NCI-H2227 (cell line): ENCODE results near the gene EXOC4.

ENCODE experiments used
- DNase-seq: peaks from one replicate; lab custom pipeline; 2025; ENCODE audit not compliant: unreplicated experiment; lab: John Stamatoyannopoulos, UW

The EXOC4 gene

GRCh38 chr7:133741078-133741477 lies 488.2 kb downstream of the EXOC4 start:
- DNase-seq, result no peak

DNA sequence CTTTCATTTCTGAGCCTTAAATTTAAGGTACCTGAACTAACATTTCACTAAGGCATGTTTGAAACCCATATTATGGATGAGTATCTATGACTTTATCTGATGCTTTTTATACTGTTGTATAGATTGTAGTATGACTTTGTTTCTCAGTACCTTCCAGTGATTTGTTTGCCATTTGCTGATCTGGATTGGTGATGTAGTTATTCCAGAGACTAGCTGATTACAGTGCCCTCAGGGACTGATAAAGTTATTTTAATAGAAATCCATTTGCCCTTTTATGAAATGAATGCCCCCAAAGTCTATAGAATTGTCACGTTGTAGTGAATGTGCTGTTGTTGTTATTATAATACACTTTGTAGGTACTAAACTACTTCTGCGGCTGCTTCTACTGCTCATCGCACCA lies 488.8 kb downstream of the EXOC4 start:
- DNase-seq, result no peak

DNA sequence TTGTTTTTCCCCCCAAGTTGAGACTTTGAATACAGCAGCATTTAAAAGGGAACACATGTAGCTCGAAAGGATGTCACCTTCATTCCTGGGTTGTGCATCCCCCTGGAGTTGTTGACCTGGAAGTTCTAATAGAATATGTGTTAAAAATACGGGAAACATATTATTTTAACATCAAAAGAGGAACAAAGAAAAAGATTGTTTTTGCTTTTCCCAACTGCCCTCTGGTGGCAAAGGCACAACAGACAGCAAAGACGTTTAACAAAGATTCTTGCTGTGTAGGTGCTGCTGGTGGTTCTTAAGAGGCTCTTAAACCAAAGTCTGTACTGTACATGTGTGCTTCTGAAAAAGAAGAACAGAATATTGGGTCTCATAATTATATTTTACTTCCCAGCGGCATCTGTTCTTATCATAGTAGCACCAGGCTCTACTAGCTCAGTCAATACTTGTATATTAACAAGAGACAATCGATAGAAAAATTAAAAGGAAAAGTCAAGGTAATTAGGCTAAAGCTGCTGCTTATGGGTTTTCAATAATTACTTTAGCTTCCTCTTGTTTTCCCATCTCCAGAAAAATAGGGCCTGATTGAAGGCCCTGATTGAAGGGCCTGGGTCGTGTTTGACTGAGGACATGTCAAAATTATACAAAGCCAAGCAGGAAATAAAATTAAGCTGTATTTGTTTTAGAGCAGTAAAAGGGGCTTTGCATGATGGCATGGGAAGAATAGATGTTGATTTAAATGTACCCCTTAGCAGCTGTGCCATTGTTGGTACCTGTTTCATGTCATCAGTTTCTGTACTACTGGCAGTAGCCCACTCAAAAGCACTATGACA lies 490.0 kb downstream of the EXOC4 start:
- peak; percentile 51 for DNase-seq

GRCh38 chr7:133744451-133744850 lies 491.6 kb downstream of the EXOC4 start:
- no peak for DNase-seq

- DNase-seq, result no peak
Measured at GRCh38 chr7:133746305-133746704, 493.4 kb downstream of the EXOC4 start.

DNA sequence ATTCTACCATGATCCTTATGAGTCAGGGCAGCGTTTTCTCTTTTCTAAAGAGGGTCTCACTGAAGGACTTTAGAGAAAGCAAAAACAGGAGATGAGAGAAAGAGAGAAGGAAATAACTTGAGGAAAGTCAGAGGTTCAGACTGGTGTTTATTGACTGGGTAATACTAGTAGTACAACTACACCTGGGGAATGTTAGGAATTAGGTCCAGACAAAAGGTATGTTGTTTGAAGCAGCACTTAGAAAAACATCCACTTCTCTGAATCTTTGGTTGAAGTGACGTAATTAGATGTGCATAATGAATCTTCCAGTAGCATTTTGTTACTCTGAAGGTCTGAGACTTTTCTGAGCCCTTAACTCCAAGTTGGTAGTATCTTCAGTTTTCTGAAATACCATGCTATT lies 494.0 kb downstream of the EXOC4 start:
- DNase-seq, result no peak

- no peak for DNase-seq
Measured at GRCh38 chr7:133748443-133749407, 495.8 kb downstream of the EXOC4 start.

DNA sequence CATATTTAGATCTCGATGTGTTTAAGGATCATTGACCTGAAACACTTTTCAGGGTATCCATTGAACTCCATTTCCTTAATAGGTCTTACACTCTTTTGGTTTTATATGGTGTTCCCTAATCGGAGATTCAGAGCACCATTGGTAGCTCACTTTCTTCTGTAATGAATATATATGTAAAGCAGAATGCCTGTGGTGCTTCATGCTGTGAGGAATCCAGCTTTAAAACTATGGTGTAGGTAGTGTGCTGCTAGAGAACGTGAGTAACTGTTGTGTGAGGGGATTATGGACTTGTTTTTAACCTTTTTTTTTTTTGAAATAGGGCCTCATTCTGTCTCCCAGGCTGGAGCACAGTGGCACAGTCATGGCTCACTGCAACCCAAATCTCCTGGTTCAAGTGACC lies 497.4 kb downstream of the EXOC4 start:
- no peak for DNase-seq

GRCh38 chr7:133751079-133751478 lies 498.2 kb downstream of the EXOC4 start:
- no peak for DNase-seq

- no peak for DNase-seq
Measured at GRCh38 chr7:133753513-133753912, 500.6 kb downstream of the EXOC4 start.

DNA sequence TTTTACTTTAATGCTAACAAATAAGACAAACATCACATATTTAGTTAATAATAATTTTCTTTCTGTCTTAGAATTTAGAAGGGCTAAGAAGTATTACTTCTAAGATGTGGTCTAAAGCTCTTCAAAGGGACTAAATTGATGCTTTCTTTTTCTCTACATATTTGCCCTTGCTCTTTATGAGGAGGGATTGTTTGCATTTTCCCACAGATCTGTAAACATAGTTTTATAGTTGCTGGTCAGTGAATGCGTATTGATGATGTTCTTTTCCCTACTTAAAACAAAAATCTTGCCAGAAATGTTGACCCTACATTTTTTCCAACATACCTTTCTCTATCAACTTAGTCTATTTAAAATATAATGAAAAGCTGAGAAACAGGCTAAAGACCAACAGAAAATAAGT lies 501.8 kb downstream of the EXOC4 start:
- DNase-seq, result no peak

- DNase-seq, result no peak
Measured at GRCh38 chr7:133755901-133756300, 503.0 kb downstream of the EXOC4 start.

GRCh38 chr7:133761443-133761842 lies 508.6 kb downstream of the EXOC4 start:
- no peak for DNase-seq

DNA sequence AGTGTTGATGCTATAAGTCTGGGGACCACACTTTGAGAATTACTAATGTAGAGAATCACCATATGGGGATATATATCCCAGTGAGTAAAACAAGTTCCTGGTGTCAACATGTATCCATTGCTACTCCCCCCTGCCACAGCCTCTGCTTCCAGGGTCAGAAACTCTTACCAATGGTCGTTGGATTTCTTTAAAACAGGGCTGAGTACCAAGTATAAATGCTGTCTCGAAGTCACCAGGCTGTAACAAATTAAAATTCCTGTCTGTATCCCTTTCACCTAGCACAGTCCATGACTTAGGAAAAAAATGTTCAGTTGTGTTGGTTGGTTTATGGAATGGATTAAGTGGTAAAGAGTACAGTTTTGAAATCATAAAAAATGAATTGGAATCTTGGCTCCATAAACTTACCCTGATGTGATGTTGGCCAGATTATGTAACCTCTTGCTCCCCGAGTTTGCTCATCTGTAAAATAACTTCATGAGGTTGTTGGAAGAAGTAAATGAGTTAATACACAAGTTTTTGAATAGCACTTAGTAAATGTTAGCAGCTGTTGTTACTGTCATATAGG lies 510.3 kb downstream of the EXOC4 start:
- no peak for DNase-seq

- DNase-seq, result no peak
Measured at GRCh38 chr7:133769668-133770067, 516.8 kb downstream of the EXOC4 start.

DNA sequence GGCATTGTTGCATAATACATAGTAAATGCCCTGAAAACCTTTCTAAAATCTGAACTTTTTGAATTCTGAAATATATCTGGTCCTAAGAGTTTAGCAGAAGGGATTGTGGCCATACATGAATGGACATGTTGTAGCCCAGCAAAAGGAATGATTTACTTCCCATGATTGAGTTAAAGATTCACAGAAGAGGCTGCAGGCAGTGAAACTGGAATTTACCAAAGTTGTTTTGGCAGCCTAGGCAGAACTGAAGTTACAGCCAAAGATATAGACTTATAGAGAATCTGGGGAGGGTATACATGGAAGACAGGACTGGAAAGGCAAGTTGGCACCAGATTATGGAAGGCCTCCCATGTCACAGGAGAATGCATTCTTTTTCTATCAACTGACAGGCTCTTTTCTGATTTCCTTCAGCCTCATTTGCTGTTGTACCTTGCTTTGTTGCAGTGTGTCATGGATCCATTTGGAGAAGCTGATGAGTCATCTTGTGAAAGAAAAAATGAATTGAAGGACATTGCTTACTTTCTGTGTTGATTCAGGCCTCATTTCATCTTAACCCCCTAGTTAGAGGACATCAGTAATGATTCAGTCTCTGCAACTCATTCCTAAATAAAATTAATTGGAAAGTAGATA lies 518.1 kb downstream of the EXOC4 start:
- peak; percentile 23 for DNase-seq

GRCh38 chr7:133771788-133772419 lies 519.0 kb downstream of the EXOC4 start:
- DNase-seq, result peak; percentile 40

DNA sequence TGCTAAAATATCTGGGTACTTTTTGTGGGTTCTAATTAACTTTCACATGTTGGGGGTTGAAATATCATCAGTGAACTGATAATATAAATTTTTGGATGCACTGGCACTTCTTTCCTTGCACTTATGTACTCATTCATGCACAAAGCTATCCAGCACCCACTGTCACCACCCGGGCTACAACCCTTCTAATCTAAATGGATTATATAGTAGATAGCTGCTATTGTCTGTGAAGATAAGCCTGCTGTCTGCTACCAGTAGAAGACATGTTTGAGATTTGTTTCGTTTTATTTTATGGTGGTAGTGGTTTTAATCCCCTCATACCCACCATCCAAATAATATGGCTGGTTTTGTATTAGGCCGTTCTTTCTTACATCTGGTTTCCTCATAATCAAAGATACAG lies 520.7 kb downstream of the EXOC4 start:
- DNase-seq, result no peak

- no peak for DNase-seq
Measured at GRCh38 chr7:133775201-133775600, 522.3 kb downstream of the EXOC4 start.

DNA sequence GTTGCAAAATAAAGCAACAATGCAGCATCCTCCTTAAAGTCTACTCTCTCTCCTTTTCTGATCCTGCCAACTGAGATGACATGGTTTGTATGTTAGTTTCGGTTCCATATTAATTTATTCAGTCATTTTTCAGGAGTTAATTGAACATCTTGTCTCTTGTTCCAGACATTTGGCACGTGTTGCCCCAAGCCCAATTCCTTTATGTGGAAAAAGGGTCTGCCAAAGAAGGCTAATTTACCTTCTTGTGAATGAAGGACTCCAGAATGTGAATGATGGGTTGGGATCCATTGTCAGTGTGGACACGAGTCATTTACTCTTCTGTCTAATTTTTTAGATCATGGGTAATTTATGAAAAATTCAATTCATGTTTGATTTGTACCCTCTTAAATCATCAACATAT lies 523.4 kb downstream of the EXOC4 start:
- no peak for DNase-seq

- DNase-seq, result no peak
Measured at GRCh38 chr7:133777701-133778100, 524.8 kb downstream of the EXOC4 start.
